IMR-90 (cell line): ENCODE data around the gene BTN3A1. TPM values are rescaled to one million over a fixed set of nuclear protein-coding genes. Genes with fewer than 3 reads are reported as not detected.
"Not testable (repeated sequence)": the region's sequence is repeated elsewhere in the genome, so short reads cannot be mapped to it uniquely, and the experiment has no call there.

ENCODE experiments used
- ATAC-seq: fragments of 200-7000 bp; cut with Tn5 transposase; 2 replicates; pipeline ENCODE4 v1.9.1; 2020; ENCODE audit warnings: low read depth, mild to moderate bottlenecking, moderate library complexity
- BruUV-seq: library from RNA; stranded (reverse); fragments of 400-500 nt; replicated peaks from 2 replicates; lab custom pipeline; 2021; lab: Mats Ljungman, UMichigan
- CTCF ChIA-PET: fragments of 300-600 bp; formaldehyde crosslinking; extraction: SDS; loops from one replicate; lab custom pipeline; 2021; ENCODE audit warnings: antibody characterized with exemption; lab: Yijun Ruan, JAX
- POLR2A ChIA-PET: fragments of 300-600 bp; sonication (Branson Sonifier 250); formaldehyde crosslinking; loops from one replicate; lab custom pipeline; 2022; ENCODE audit warnings: antibody characterized with exemption; ENCODE audit not compliant: unreplicated experiment; lab: Charles Lee
- DNase-seq: peaks from one replicate; pipeline ENCODE4 v3.0.0; 2013
- H2AFZ ChIP-seq: replicated peaks from 2 replicates; pipeline ENCODE3; 2013; ENCODE audit warnings: low read length, mild to moderate bottlenecking; ENCODE audit not compliant: poor library complexity
- H2AK5ac ChIP-seq: 2 replicates; pipeline ENCODE4 v1.6.1; 2013; ENCODE audit warnings: low read depth, low read length, inconsistent platforms
- H2AK9ac ChIP-seq: replicated peaks from 2 replicates; pipeline ENCODE3; 2013; ENCODE audit warnings: mild to moderate bottlenecking, low read depth, low read length, moderate library complexity; ENCODE audit not compliant: poor library complexity
- H2BK120ac ChIP-seq: 2 replicates; pipeline ENCODE4 v1.6.1; 2013; ENCODE audit warnings: low read depth, low read length, inconsistent platforms
- H2BK15ac ChIP-seq: 3 replicates; pipeline ENCODE4 v1.6.1; 2013; ENCODE audit warnings: low read depth, low read length, inconsistent platforms
- H2BK20ac ChIP-seq: 2 replicates; pipeline ENCODE4 v1.6.1; 2013; ENCODE audit warnings: low read depth, mild to moderate bottlenecking, inconsistent platforms, low read length, moderate library complexity
- H2BK5ac ChIP-seq: 2 replicates; pipeline ENCODE4 v1.6.1; 2013; ENCODE audit warnings: mild to moderate bottlenecking, low read depth, low read length, inconsistent platforms; ENCODE audit not compliant: poor library complexity, severe bottlenecking
- H3K14ac ChIP-seq: replicated peaks from 2 replicates; pipeline ENCODE4 v1.6.1; 2013; ENCODE audit warnings: low read depth, low read length, inconsistent platforms
- H3K18ac ChIP-seq: 2 replicates; pipeline ENCODE4 v1.6.1; 2013; ENCODE audit warnings: low read depth, low read length, control low read depth
- H3K23ac ChIP-seq: 2 replicates; pipeline ENCODE4 v1.6.1; 2013; ENCODE audit warnings: low read depth, low read length, inconsistent platforms
- H3K27ac ChIP-seq: 2 replicates; pipeline ENCODE4 v1.5.1; 2013; ENCODE audit warnings: mild to moderate bottlenecking, control low read depth, low read length; ENCODE audit not compliant: insufficient read depth
- H3K27me3 ChIP-seq: 2 replicates; pipeline ENCODE4 v1.6.1; 2013; ENCODE audit warnings: low read length; ENCODE audit not compliant: control insufficient read depth, insufficient read depth
- H3K36me3 ChIP-seq: 2 replicates; pipeline ENCODE4 v1.6.1; 2013; ENCODE audit warnings: low read length, mixed read lengths; ENCODE audit not compliant: control insufficient read depth, insufficient read depth
- H3K4ac ChIP-seq: 2 replicates; pipeline ENCODE4 v1.6.1; 2013; ENCODE audit warnings: low read depth, low read length, inconsistent platforms
- H3K4me1 ChIP-seq: 2 replicates; pipeline ENCODE4 v1.6.1; 2013; ENCODE audit warnings: low read length, mixed read lengths; ENCODE audit not compliant: control insufficient read depth, insufficient read depth
- H3K4me2 ChIP-seq: 2 replicates; pipeline ENCODE4 v1.6.1; 2013; ENCODE audit warnings: low read depth, mild to moderate bottlenecking, control low read depth, low read length, moderate library complexity
- H3K4me3 ChIP-seq: 2 replicates; pipeline ENCODE4 v1.5.1; 2013; ENCODE audit warnings: low read depth, mild to moderate bottlenecking, control low read depth, low read length, moderate library complexity; ENCODE audit not compliant: insufficient read depth
- H3K56ac ChIP-seq: 2 replicates; pipeline ENCODE4 v1.6.1; 2013; ENCODE audit warnings: low read length, inconsistent platforms; ENCODE audit not compliant: insufficient read depth; ENCODE audit errors: extremely low read depth
- H3K79me1 ChIP-seq, 2 experiments: 2 replicates each; pipeline ENCODE4 v1.6.1; 2013; ENCODE audit warnings: low read length in 2 of 2, inconsistent platforms in 1 of 2, low read depth in 1 of 2
- H3K9ac ChIP-seq: 2 replicates; pipeline ENCODE4 v1.6.1; 2013; ENCODE audit warnings: low read depth, low read length, control low read depth
- H3K9me1 ChIP-seq: 2 replicates; pipeline ENCODE4 v1.6.1; 2013; ENCODE audit warnings: low read length, inconsistent platforms; ENCODE audit not compliant: insufficient read depth
- H3K9me3 ChIP-seq: 2 replicates; pipeline ENCODE4 v1.6.1; 2013; ENCODE audit warnings: low read length; ENCODE audit not compliant: control insufficient read depth, insufficient read depth
- H4K20me1 ChIP-seq: 2 replicates; pipeline ENCODE4 v1.6.1; 2013; ENCODE audit warnings: low read length, inconsistent platforms; ENCODE audit not compliant: insufficient read depth
- H4K5ac ChIP-seq: 2 replicates; pipeline ENCODE4 v1.6.1; 2013; ENCODE audit warnings: mild to moderate bottlenecking, low read depth, low read length, control low read depth
- H4K8ac ChIP-seq, 2 experiments: 2 replicates each; pipeline ENCODE4 v1.6.1; 2013; ENCODE audit warnings: low read depth in 2 of 2, low read length in 2 of 2, control low read depth in 1 of 2, inconsistent platforms in 1 of 2
- H4K91ac ChIP-seq: 2 replicates; pipeline ENCODE4 v1.6.1; 2013; ENCODE audit warnings: low read depth, low read length, inconsistent platforms; ENCODE audit not compliant: insufficient read depth
- WGBS, 2 experiments: methylation state at CpG; one replicate each; pipeline versions ENCODE4 v1.1.5 to v1.1.7; 2013; ENCODE audit warnings: missing lambda C conversion rate in 2 of 2; ENCODE audit not compliant: insufficient read length in 1 of 2; ENCODE audit errors: extremely low coverage in 2 of 2; 5-methylcytosine and 5-hydroxymethylcytosine counted together
- dilution Hi-C: fragments of 300-500 bp; cut with HindIII; formaldehyde crosslinking; loops from one replicate; pipeline ENCODE4 v1.14.3; 2018; ENCODE audit warnings: low sequenced_read_pairs; ENCODE audit not compliant: unreplicated experiment
- in situ Hi-C: fragments of 300-500 bp; cut with MboI; formaldehyde crosslinking; loops from 3 replicates; pipeline ENCODE4 v1.14.3; 2019; ENCODE audit warnings: low sequenced_read_pairs, inconsistent platforms, mixed read lengths
- intact Hi-C: fragments of 100-400 bp; cut with micrococcal nuclease; formaldehyde crosslinking; loops from 2 replicates; pipeline ENCODE4 v1.10.0; 2022
- polyA plus RNA-seq, 3 experiments: library from polyadenylated mRNA; depleted of rRNA; stranded (reverse); fragments of >200 nt; gene quantifications; 2 replicates each; pipeline ENCODE4 v1.2.3, GENCODE V29; 2012; ENCODE audit warnings: low replicate concordance in 1 of 3
- total RNA-seq: library from RNA; depleted of rRNA; stranded (reverse); fragments of >200 nt; gene quantifications from 2 replicates; pipeline ENCODE4 v1.2.3, GENCODE V29; 2012

BTN3A1 gene
- total and polyA plus RNA-seq, 2 of the 4 experiments (the other 2 are of a cell fraction): 14.4 to 16.5 TPM

- H3K56ac ChIP-seq, H2BK15ac ChIP-seq, H3K9me3 ChIP-seq, H3K23ac ChIP-seq, in situ Hi-C loops, H3K36me3 ChIP-seq, H2AK5ac ChIP-seq, H3K27ac ChIP-seq, H3K79me1 ChIP-seq, H2BK5ac ChIP-seq, H3K27me3 ChIP-seq, H3K18ac ChIP-seq, H2AK9ac ChIP-seq, H3K9me1 ChIP-seq, H3K14ac ChIP-seq, H3K4me3 ChIP-seq, intact Hi-C loops, H2BK20ac ChIP-seq, H4K20me1 ChIP-seq, H3K9ac ChIP-seq, H3K4me2 ChIP-seq, H3K4me1 ChIP-seq, BruUV-seq, H4K91ac ChIP-seq, H4K8ac ChIP-seq, H4K5ac ChIP-seq, ATAC-seq, POLR2A ChIA-PET, H2BK120ac ChIP-seq, DNase-seq, H3K4ac ChIP-seq, H2AFZ ChIP-seq, CTCF ChIA-PET, dilution Hi-C loops: not testable (repeated sequence)
- 97% methylated on average over 5 of the region's 14 CpGs; no CpG with 5 or more reads in 1 of the 2 experiments for WGBS, 2 experiments
Measured at GRCh38 chr6:26357543-26357942, 44.5 kb upstream of the BTN3A1 start.
